HCT116 (cell line): ENCODE measurements around the gene LIX1.

Experiments used
- CTCF ChIP-seq, 3 experiments: fragments of 200-600 bp in 1 of 3; sonication (generic) in 1 of 3; IDR thresholded peaks in 2 of 3; conservative IDR thresholded peaks in 1 of 3; 2 replicates each; pipeline ENCODE4 v1.5.1; 2012 to 2017; ENCODE audit warnings: low read depth in 2 of 3, low read length in 2 of 3, antibody characterized with exemption in 1 of 3, borderline replicate concordance in 1 of 3, control low read depth in 1 of 3, mild to moderate bottlenecking in 1 of 3, mixed read lengths in 1 of 3, mixed run types in 1 of 3, moderate library complexity in 1 of 3; ENCODE audit not compliant: insufficient read depth in 1 of 3
- EZH2 ChIP-seq: fragments of 200-600 bp; sonication (generic); IDR thresholded peaks from 2 replicates; pipeline ENCODE4 v1.6.1; 2017; ENCODE audit warnings: antibody characterized with exemption, mixed run types
- JUND ChIP-seq: IDR thresholded peaks from 2 replicates; pipeline ENCODE4 v1.6.1; 2012
- POLR2A ChIP-seq: IDR thresholded peaks from 2 replicates; pipeline ENCODE4 v1.7.0; 2011; ENCODE audit warnings: borderline replicate concordance; ENCODE audit not compliant: insufficient read depth, insufficient read length; ENCODE audit errors: extremely low read depth
- POLR2AphosphoS5 ChIP-seq: IDR thresholded peaks from 2 replicates; pipeline ENCODE4 v1.6.1; 2011; ENCODE audit warnings: mild to moderate bottlenecking, low read depth, low read length, moderate library complexity
- ZBTB33 ChIP-seq: IDR thresholded peaks from 2 replicates; pipeline ENCODE4 v1.6.1; 2011; ENCODE audit warnings: mild to moderate bottlenecking, low read length, moderate library complexity; ENCODE audit not compliant: insufficient replicate concordance; ENCODE audit errors: extremely low read depth

- TF ChIP-seq CTCF (IDR thresholded peaks at IDR 0.05 in 2 of 3, conservative IDR thresholded peaks at IDR 0.05 in 1 of 3; ENCODE audit: borderline replicate concordance in 1 of 3, insufficient read depth in 1 of 3, low read depth in 2 of 3, low read length in 2 of 3) (no peak), POLR2AphosphoS5 (no peak), JUND (no peak), ZBTB33 (no peak), EZH2 (no peak), POLR2A (no peak)
Measured at GRCh38 chr5:97111616-97112015, 30.8 kb downstream of the LIX1 start.
